ENCODE measurements around the gene CEP41. TPM values are rescaled to one million over a fixed set of nuclear protein-coding genes. Genes with fewer than 3 reads are reported as not detected.

Gene CEP41
- total RNA-seq, 2 experiments from 2014 or later, result 19.6 to 35.4 TPM

DNA sequence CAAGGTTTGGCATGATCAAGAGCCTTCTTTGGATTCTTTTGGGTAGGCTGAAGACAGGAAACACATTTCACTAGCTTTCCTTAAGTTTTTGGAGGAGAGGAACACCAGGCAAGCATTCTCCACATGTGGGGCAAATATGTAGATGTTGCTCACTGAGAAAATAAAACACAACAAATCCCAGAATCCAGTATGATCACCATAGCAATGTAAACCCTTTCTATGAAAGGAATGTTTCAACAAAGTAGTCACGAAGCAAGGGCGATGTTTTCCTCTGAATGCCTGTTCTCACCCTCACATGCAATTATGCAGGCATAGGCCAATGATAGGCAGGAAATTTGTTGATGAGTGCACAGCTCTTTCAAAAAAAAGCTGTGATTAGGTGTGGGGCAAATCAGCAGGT lies 20.5 kb upstream of the CEP41 start:
- Histone ChIP-seq H3K27ac (ENCODE audit: low read depth, low read length, poor library complexity, severe bottlenecking) (no peak overlapping the region), H4K20me1 (ENCODE audit: insufficient read depth, low read length) (no peaks in the 10 kb centered on the region), H3K9me3 (ENCODE audit: low read length) (no peaks in the 10 kb centered on the region), H3K9me2 (ENCODE audit: insufficient read depth, low read length) (no peaks in the 10 kb centered on the region), H3K36me3 (ENCODE audit: insufficient read depth, low read length) (no peaks in the 10 kb centered on the region), H3K4me1 (ENCODE audit: insufficient read depth, low read length, poor library complexity, severe bottlenecking) (no peaks in the 10 kb centered on the region), H3K4me2 (ENCODE audit: low read length) (no peak overlapping the region), H3K4me3 (ENCODE audit: low read depth, low read length, poor library complexity, severe bottlenecking) (no peak overlapping the region), H3K79me2 (ENCODE audit: insufficient read depth, low read depth, low read length) (no peaks in the 10 kb centered on the region), H2AFZ (ENCODE audit: low read length) (no peak overlapping the region)
- intact Hi-C loops (cut with micrococcal nuclease; ENCODE audit: unreplicated experiment), result no loop called here
- ChIA-PET CTCF (ENCODE audit: unreplicated experiment) (no interaction called here), POLR2A (no interaction called here)
- DNase-seq (ENCODE audit: low spot score), result no peak
- no TSS peak for BruUV-seq (replicated peaks)
- TF ChIP-seq EZH2phosphoT487 (IDR thresholded peaks at IDR 0.05; ENCODE audit: borderline replicate concordance, low read depth, low read length), result no peak
- TF ChIP-seq, protein P1, sequence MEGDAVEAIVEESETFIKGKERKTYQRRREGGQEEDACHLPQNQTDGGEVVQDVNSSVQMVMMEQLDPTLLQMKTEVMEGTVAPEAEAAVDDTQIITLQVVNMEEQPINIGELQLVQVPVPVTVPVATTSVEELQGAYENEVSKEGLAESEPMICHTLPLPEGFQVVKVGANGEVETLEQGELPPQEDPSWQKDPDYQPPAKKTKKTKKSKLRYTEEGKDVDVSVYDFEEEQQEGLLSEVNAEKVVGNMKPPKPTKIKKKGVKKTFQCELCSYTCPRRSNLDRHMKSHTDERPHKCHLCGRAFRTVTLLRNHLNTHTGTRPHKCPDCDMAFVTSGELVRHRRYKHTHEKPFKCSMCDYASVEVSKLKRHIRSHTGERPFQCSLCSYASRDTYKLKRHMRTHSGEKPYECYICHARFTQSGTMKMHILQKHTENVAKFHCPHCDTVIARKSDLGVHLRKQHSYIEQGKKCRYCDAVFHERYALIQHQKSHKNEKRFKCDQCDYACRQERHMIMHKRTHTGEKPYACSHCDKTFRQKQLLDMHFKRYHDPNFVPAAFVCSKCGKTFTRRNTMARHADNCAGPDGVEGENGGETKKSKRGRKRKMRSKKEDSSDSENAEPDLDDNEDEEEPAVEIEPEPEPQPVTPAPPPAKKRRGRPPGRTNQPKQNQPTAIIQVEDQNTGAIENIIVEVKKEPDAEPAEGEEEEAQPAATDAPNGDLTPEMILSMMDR (conservative IDR thresholded peaks at IDR 0.05; ENCODE audit: low read length), result no peak

DNA sequence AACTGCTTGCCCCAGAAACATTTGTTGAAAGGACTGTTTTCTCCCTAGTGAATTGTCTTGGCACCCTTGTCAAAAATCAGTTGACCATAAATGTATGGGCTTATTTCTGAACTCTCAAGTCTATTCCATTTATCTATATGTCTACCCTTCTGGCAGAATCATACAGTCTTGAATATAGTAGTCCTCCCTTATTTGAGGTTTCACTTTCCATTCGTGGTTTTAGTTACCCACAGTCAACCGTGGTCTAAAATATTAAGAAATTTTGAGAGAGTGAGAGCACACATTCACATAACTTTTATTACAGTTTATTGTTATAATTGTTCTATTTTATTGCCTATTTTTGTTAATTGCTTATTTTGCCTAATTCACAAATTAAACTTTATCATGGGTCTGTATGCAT lies 17.4 kb upstream of the CEP41 start:
- Histone ChIP-seq H2AFZ (ENCODE audit: low read length) (no peak overlapping the region), H3K27ac (ENCODE audit: low read depth, low read length, poor library complexity, severe bottlenecking) (no peak overlapping the region), H3K4me3 (ENCODE audit: low read depth, low read length, poor library complexity, severe bottlenecking) (no peak overlapping the region), H3K36me3 (ENCODE audit: insufficient read depth, low read length) (no peaks in the 10 kb centered on the region), H3K4me2 (ENCODE audit: low read length) (no peak overlapping the region), H3K4me1 (ENCODE audit: insufficient read depth, low read length, poor library complexity, severe bottlenecking) (no peaks in the 10 kb centered on the region), H3K79me2 (ENCODE audit: insufficient read depth, low read depth, low read length) (no peaks in the 10 kb centered on the region), H4K20me1 (ENCODE audit: insufficient read depth, low read length) (no peaks in the 10 kb centered on the region), H3K9me2 (ENCODE audit: insufficient read depth, low read length) (no peaks in the 10 kb centered on the region), H3K9me3 (ENCODE audit: low read length) (no peaks in the 10 kb centered on the region)
- intact Hi-C loops (cut with micrococcal nuclease; ENCODE audit: unreplicated experiment), result no loop called here
- ChIA-PET POLR2A (interaction anchor here (1.5 kb wide), 1 partner anchor 30 kb away, joined by 4 read pairs; no protein-coding TSS in a partner anchor), CTCF (ENCODE audit: unreplicated experiment) (no interaction called here)
- no TSS peak for BruUV-seq (replicated peaks)
- no peak for TF ChIP-seq EZH2phosphoT487 (IDR thresholded peaks at IDR 0.05; ENCODE audit: borderline replicate concordance, low read depth, low read length)
- TF ChIP-seq, protein P1 (conservative IDR thresholded peaks at IDR 0.05; ENCODE audit: low read length), result no peak
- no peak for DNase-seq (ENCODE audit: low spot score)

DNA sequence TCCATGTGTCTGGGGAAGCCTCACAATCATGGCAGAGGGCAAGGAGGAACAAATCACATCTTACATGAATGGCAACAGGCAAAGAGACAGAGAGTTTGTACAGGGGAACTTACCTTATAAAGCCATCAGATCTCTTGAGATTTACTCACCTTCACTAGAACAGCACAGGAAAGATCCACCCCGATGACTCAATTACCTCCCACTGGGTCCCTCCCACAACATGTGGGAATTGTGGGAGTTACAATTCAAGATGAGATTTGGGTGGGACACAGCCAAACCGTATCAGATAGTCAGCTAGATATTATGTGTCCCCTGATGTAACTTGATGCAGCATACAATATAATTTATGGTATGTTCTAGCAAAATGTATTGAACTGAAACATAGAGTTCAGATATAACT lies 14.1 kb upstream of the CEP41 start:
- no peak for TF ChIP-seq EZH2phosphoT487 (IDR thresholded peaks at IDR 0.05; ENCODE audit: borderline replicate concordance, low read depth, low read length)
- TF ChIP-seq, protein P1 (conservative IDR thresholded peaks at IDR 0.05; ENCODE audit: low read length), result no peak
- H3K4me2 ChIP-seq (ENCODE audit: low read length), result no peak overlapping the region
- no peaks in the 10 kb centered on the region for H3K4me1 ChIP-seq (ENCODE audit: insufficient read depth, low read length, poor library complexity, severe bottlenecking)
- no peak overlapping the region for H3K4me3 ChIP-seq (ENCODE audit: low read depth, low read length, poor library complexity, severe bottlenecking)
- H4K20me1 ChIP-seq (ENCODE audit: insufficient read depth, low read length), result no peaks in the 10 kb centered on the region
- no peaks in the 10 kb centered on the region for H3K36me3 ChIP-seq (ENCODE audit: insufficient read depth, low read length)
- BruUV-seq (replicated peaks), result no TSS peak
- no peak overlapping the region for H3K27ac ChIP-seq (ENCODE audit: low read depth, low read length, poor library complexity, severe bottlenecking)
- H3K9me2 ChIP-seq (ENCODE audit: insufficient read depth, low read length), result no peaks in the 10 kb centered on the region
- CTCF ChIA-PET (ENCODE audit: unreplicated experiment), result no interaction called here
- DNase-seq (ENCODE audit: low spot score), result no peak
- intact Hi-C loops (cut with micrococcal nuclease; ENCODE audit: unreplicated experiment), result no loop called here
- H2AFZ ChIP-seq (ENCODE audit: low read length), result no peak overlapping the region
- H3K9me3 ChIP-seq (ENCODE audit: low read length), result no peaks in the 10 kb centered on the region
- H3K79me2 ChIP-seq (ENCODE audit: insufficient read depth, low read depth, low read length), result no peaks in the 10 kb centered on the region
- POLR2A ChIA-PET, result interaction anchor here (0.5 kb wide), 1 partner anchor 1729 kb away, joined by 3 read pairs; no protein-coding TSS in a partner anchor
